ENCODE data around the gene IQCF2. TPM values are rescaled to one million over a fixed set of nuclear protein-coding genes. Genes with fewer than 3 reads are reported as not detected.

Gene IQCF2
- total and polyA plus RNA-seq, 2 donors (not counting 3 experiments of a cell fraction or from before 2014, with no cell fraction given) = not detected

DNA sequence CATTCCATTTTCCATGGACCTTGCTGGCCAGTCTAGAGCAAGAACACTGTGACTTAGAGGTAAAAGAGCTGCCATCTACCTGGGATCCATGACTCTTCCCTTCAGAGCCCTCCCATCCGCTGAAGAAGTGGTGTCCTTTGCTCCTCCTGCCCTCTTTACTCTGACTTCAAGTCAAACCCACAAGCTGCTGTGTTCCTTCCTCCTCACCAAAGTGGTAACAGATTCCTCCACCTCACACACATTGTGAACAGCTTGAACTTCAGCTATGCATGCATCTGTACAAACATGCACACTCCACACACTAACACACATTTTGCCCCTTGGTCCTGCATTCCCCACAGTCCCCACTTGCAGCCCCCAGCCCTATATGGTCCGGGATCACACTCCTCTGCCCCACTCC is 13.0 kb downstream of the IQCF2 start:
- no TSS peak for BruUV-seq (replicated peaks)
- POLR2A ChIA-PET = no interaction called here

More for the DNA sequence above, 13.0 kb downstream of the IQCF2 start:
- no peak for FAIRE-seq
- Histone ChIP-seq H3K4me3 (replicated peaks in 1 of 3; ENCODE audit: insufficient read depth in 1 of 3, low read depth in 1 of 3, low read length in 3 of 3) (no peak overlapping the region), H3K27me3 (ENCODE audit: control insufficient read depth in 2 of 2, insufficient read depth in 2 of 2, low read length in 2 of 2) (peaks cover 0 to 2% of the 10 kb centered on the region in 2 experiments), H2AFZ (ENCODE audit: low read depth, low read length) (no peak overlapping the region), H4K20me1 (replicated peaks; ENCODE audit: control insufficient read depth, extremely low read depth, insufficient read depth, low read length) (no peaks in the 10 kb centered on the region), H3K36me3 (ENCODE audit: control insufficient read depth in 2 of 2, extremely low read depth in 1 of 2, insufficient read depth in 2 of 2, low read length in 2 of 2) (no peaks in the 10 kb centered on the region), H3K9me1 (replicated peaks; ENCODE audit: control insufficient read depth, extremely low read depth, insufficient read depth, low read length) (no peaks in the 10 kb centered on the region), H3K9ac (replicated peaks; ENCODE audit: extremely low read depth, insufficient read depth, low read length) (no peak overlapping the region), H3K27ac (ENCODE audit: insufficient read depth, low read depth, low read length) (no peak overlapping the region), H3K9me3 (replicated peaks; ENCODE audit: control insufficient read depth, insufficient read depth, low read length) (no peaks in the 10 kb centered on the region), H3K4me1 (ENCODE audit: control insufficient read depth, extremely low read depth, insufficient read depth, low read length) (no peaks in the 10 kb centered on the region), H3K4me2 (ENCODE audit: insufficient read depth, low read length) (no peak overlapping the region), H3K79me2 (ENCODE audit: control insufficient read depth, insufficient read depth, low read length) (no peaks in the 10 kb centered on the region)
- dilution Hi-C loops (cut with MboI; ENCODE audit: extremely low pct_ligation_motif_present, low sequenced_read_pairs) = no loop called here
- no peak for DNase-seq (ENCODE audit: low read depth, low spot score)
- TF ChIP-seq EZH2 (IDR thresholded peaks at IDR 0.05; ENCODE audit: borderline replicate concordance, low read depth, low read length, severe bottlenecking) (no peak), JUN (IDR thresholded peaks at IDR 0.05; ENCODE audit: borderline replicate concordance, insufficient read depth, insufficient read length, low read depth) (no peak), MAX (IDR thresholded peaks at IDR 0.05; ENCODE audit: insufficient read depth, insufficient read length) (no peak), FOS (IDR thresholded peaks at IDR 0.05; ENCODE audit: borderline replicate concordance, insufficient read depth, low read length) (no peak), POLR2AphosphoS5 (IDR thresholded peaks at IDR 0.05; ENCODE audit: insufficient read depth, low read depth, low read length) (no peak), MYC (IDR thresholded peaks at IDR 0.05; ENCODE audit: low read depth, low read length) (no peak), CTCF (IDR thresholded peaks at IDR 0.05; ENCODE audit: extremely low read depth in 1 of 2, insufficient read depth in 1 of 2, low read depth in 1 of 2, low read length in 2 of 2) (no peak), POLR2A (IDR thresholded peaks at IDR 0.05; ENCODE audit: low read depth, low read length) (no peak), GATA2 (IDR thresholded peaks at IDR 0.05; ENCODE audit: insufficient read depth, insufficient read length, low read depth, low read length) (no peak)
- CTCF ChIA-PET = no interaction called here
- intact Hi-C loops (cut with micrococcal nuclease) = no loop called here
